Duodenal mucosa (tissue), 2 donors: Measurements from ENCODE around the gene DYNLRB2.

ENCODE experiments used
- H3K27ac ChIP-seq: one replicate; pipeline ENCODE4 v1.7.0; 2013; ENCODE audit warnings: low read depth, low read length
- H3K27me3 ChIP-seq, 2 donors: one replicate each; pipeline ENCODE4 v1.7.0; 2013; ENCODE audit warnings: low read length in 2 of 2, control low read depth in 1 of 2; ENCODE audit not compliant: insufficient read depth in 2 of 2, control insufficient read depth in 1 of 2
- H3K36me3 ChIP-seq, 2 donors: one replicate each; pipeline ENCODE4 v1.7.0; 2013; ENCODE audit warnings: low read length in 2 of 2, control low read depth in 1 of 2; ENCODE audit not compliant: insufficient read depth in 2 of 2, control insufficient read depth in 1 of 2
- H3K4me1 ChIP-seq, 2 donors: one replicate each; pipeline ENCODE4 v1.7.0; 2013; ENCODE audit warnings: low read length in 2 of 2, control low read depth in 1 of 2; ENCODE audit not compliant: insufficient read depth in 2 of 2, control insufficient read depth in 1 of 2
- H3K4me3 ChIP-seq, 2 donors: one replicate each; pipeline ENCODE4 v1.7.0; 2013; ENCODE audit warnings: low read length in 2 of 2, low read depth in 1 of 2
- H3K9ac ChIP-seq, 2 donors: one replicate each; pipeline ENCODE4 v1.7.0; 2013; ENCODE audit warnings: low read length in 2 of 2, low read depth in 1 of 2
- H3K9me3 ChIP-seq, 2 donors: one replicate each; pipeline ENCODE4 v1.7.0; 2013; ENCODE audit warnings: low read length in 2 of 2, control low read depth in 1 of 2; ENCODE audit not compliant: control insufficient read depth in 1 of 2

Gene DYNLRB2

GRCh38 chr16:80540516-80541305 is at the start of gene DYNLRB2:
Gene DYNLRB2, plus strand, starts transcription at chr16:80540993. Its CDS starts 84 bp downstream, at chr16:80541077.
- Histone ChIP-seq H3K36me3 (no peaks in the 10 kb centered on the region), H3K9me3 (no peaks in the 10 kb centered on the region), H3K9ac (peak within 1 kb of the TSS; percentile 46 to 63), H3K4me1 (peaks cover 3 to 7% of the 10 kb centered on the region in 2 donors), H3K27me3 (peaks cover 0 to 3% of the 10 kb centered on the region in 2 donors), H3K27ac (no peak within 1 kb of the TSS), H3K4me3 (peak within 1 kb of the TSS; percentile 87)

- no peaks in the 10 kb centered on the region for H3K4me1 ChIP-seq
- no peaks in the 10 kb centered on the region for H3K9me3 ChIP-seq
- H3K27me3 ChIP-seq = no peaks in the 10 kb centered on the region
- no peak overlapping the region for H3K9ac ChIP-seq
- no peaks in the 10 kb centered on the region for H3K36me3 ChIP-seq
- no peak overlapping the region for H3K4me3 ChIP-seq
- H3K27ac ChIP-seq = no peak overlapping the region
Measured at GRCh38 chr16:80500116-80500859, 40.5 kb upstream of the DYNLRB2 start.

- H3K36me3 ChIP-seq = no peaks in the 10 kb centered on the region
- no peak overlapping the region for H3K27ac ChIP-seq
- H3K9me3 ChIP-seq = no peaks in the 10 kb centered on the region
- H3K27me3 ChIP-seq = no peaks in the 10 kb centered on the region
- H3K9ac ChIP-seq = no peak overlapping the region
- no peaks in the 10 kb centered on the region for H3K4me1 ChIP-seq
- H3K4me3 ChIP-seq = no peak overlapping the region
Measured at GRCh38 chr16:80500961-80501525, 39.8 kb upstream of the DYNLRB2 start.

- no peaks in the 10 kb centered on the region for H3K4me1 ChIP-seq
- H3K9me3 ChIP-seq = no peaks in the 10 kb centered on the region
- H3K27me3 ChIP-seq = no peaks in the 10 kb centered on the region
- H3K4me3 ChIP-seq = no peak overlapping the region
- H3K27ac ChIP-seq = no peak overlapping the region
- no peak overlapping the region for H3K9ac ChIP-seq
- no peaks in the 10 kb centered on the region for H3K36me3 ChIP-seq
Measured at GRCh38 chr16:80503107-80503506, 37.7 kb upstream of the DYNLRB2 start.

GRCh38 chr16:80507538-80507937 is 33.3 kb upstream of the DYNLRB2 start:
- Histone ChIP-seq H3K9me3 (no peaks in the 10 kb centered on the region), H3K9ac (no peak overlapping the region), H3K27me3 (no peaks in the 10 kb centered on the region), H3K36me3 (no peaks in the 10 kb centered on the region), H3K27ac (no peak overlapping the region), H3K4me1 (no peaks in the 10 kb centered on the region), H3K4me3 (no peak overlapping the region)

GRCh38 chr16:80509872-80510271 is 30.9 kb upstream of the DYNLRB2 start:
- Histone ChIP-seq H3K9me3 (no peaks in the 10 kb centered on the region), H3K36me3 (no peaks in the 10 kb centered on the region), H3K27ac (no peak overlapping the region), H3K27me3 (no peaks in the 10 kb centered on the region), H3K9ac (no peak overlapping the region), H3K4me3 (no peak overlapping the region), H3K4me1 (no peaks in the 10 kb centered on the region)

- Histone ChIP-seq H3K4me3 (no peak overlapping the region), H3K9ac (no peak overlapping the region), H3K4me1 (no peaks in the 10 kb centered on the region), H3K27me3 (peaks cover 0 to 6% of the 10 kb centered on the region in 2 donors), H3K36me3 (no peaks in the 10 kb centered on the region), H3K9me3 (no peaks in the 10 kb centered on the region), H3K27ac (no peak overlapping the region)
Measured at GRCh38 chr16:80511824-80512592, 28.8 kb upstream of the DYNLRB2 start.

- Histone ChIP-seq H3K27ac (no peak overlapping the region), H3K4me1 (no peaks in the 10 kb centered on the region), H3K9me3 (no peaks in the 10 kb centered on the region), H3K9ac (no peak overlapping the region), H3K36me3 (no peaks in the 10 kb centered on the region), H3K27me3 (peaks cover 0 to 6% of the 10 kb centered on the region in 2 donors), H3K4me3 (no peak overlapping the region)
Measured at GRCh38 chr16:80512593-80512853, 28.3 kb upstream of the DYNLRB2 start.

GRCh38 chr16:80515374-80515773 is 25.4 kb upstream of the DYNLRB2 start:
- H3K27me3 ChIP-seq = peaks cover 0 to 6% of the 10 kb centered on the region in 2 donors
- no peak overlapping the region for H3K4me3 ChIP-seq
- H3K4me1 ChIP-seq = no peaks in the 10 kb centered on the region
- no peaks in the 10 kb centered on the region for H3K9me3 ChIP-seq
- no peak overlapping the region for H3K27ac ChIP-seq
- no peaks in the 10 kb centered on the region for H3K36me3 ChIP-seq
- H3K9ac ChIP-seq = no peak overlapping the region

- no peak overlapping the region for H3K9ac ChIP-seq
- H3K27ac ChIP-seq = no peak overlapping the region
- peaks cover 0 to 6% of the 10 kb centered on the region in 2 donors for H3K27me3 ChIP-seq
- no peaks in the 10 kb centered on the region for H3K36me3 ChIP-seq
- no peaks in the 10 kb centered on the region for H3K9me3 ChIP-seq
- H3K4me1 ChIP-seq = no peaks in the 10 kb centered on the region
- no peak overlapping the region for H3K4me3 ChIP-seq
Measured at GRCh38 chr16:80517846-80518245, 22.9 kb upstream of the DYNLRB2 start.
